Measurements from ENCODE around the gene DEPP1. TPM values are rescaled to one million over a fixed set of nuclear protein-coding genes. Genes with fewer than 3 reads are reported as not detected.

DEPP1 gene
- total and polyA plus RNA-seq, 2 donors (not counting 3 experiments of a cell fraction or from before 2014, with no cell fraction given), result 364 to 951 TPM

GRCh38 chr10:44968091-44968490 is 10.5 kb downstream of the DEPP1 start:
- Histone ChIP-seq H3K4me1 (ENCODE audit: control insufficient read depth, extremely low read depth, insufficient read depth, low read length) (no peaks in the 10 kb centered on the region), H3K9me3 (replicated peaks; ENCODE audit: control insufficient read depth, insufficient read depth, low read length) (no peaks in the 10 kb centered on the region), H3K9me1 (replicated peaks; ENCODE audit: control insufficient read depth, extremely low read depth, insufficient read depth, low read length) (no peaks in the 10 kb centered on the region), H4K20me1 (replicated peaks; ENCODE audit: control insufficient read depth, extremely low read depth, insufficient read depth, low read length) (no peaks in the 10 kb centered on the region), H2AFZ (ENCODE audit: low read depth, low read length) (no peak overlapping the region), H3K4me2 (ENCODE audit: insufficient read depth, low read length) (no peak overlapping the region), H3K27me3 (ENCODE audit: control insufficient read depth in 2 of 2, insufficient read depth in 2 of 2, low read length in 2 of 2) (no peaks in the 10 kb centered on the region), H3K79me2 (ENCODE audit: control insufficient read depth, insufficient read depth, low read length) (no peaks in the 10 kb centered on the region), H3K4me3 (replicated peaks in 1 of 3; ENCODE audit: insufficient read depth in 1 of 3, low read depth in 1 of 3, low read length in 3 of 3) (no peak overlapping the region), H3K36me3 (ENCODE audit: control insufficient read depth in 2 of 2, extremely low read depth in 1 of 2, insufficient read depth in 2 of 2, low read length in 2 of 2) (no peaks in the 10 kb centered on the region), H3K27ac (ENCODE audit: insufficient read depth, low read depth, low read length) (no peak overlapping the region), H3K9ac (replicated peaks; ENCODE audit: extremely low read depth, insufficient read depth, low read length) (no peak overlapping the region)
- TF ChIP-seq MAX (IDR thresholded peaks at IDR 0.05; ENCODE audit: insufficient read depth, insufficient read length) (no peak), MYC (IDR thresholded peaks at IDR 0.05; ENCODE audit: low read depth, low read length) (no peak), CTCF (IDR thresholded peaks at IDR 0.05; ENCODE audit: extremely low read depth in 1 of 2, insufficient read depth in 1 of 2, low read depth in 1 of 2, low read length in 2 of 2) (no peak), POLR2AphosphoS5 (IDR thresholded peaks at IDR 0.05; ENCODE audit: insufficient read depth, low read depth, low read length) (no peak), GATA2 (IDR thresholded peaks at IDR 0.05; ENCODE audit: insufficient read depth, insufficient read length, low read depth, low read length) (no peak), FOS (IDR thresholded peaks at IDR 0.05; ENCODE audit: borderline replicate concordance, insufficient read depth, low read length) (no peak), EZH2 (IDR thresholded peaks at IDR 0.05; ENCODE audit: borderline replicate concordance, low read depth, low read length, severe bottlenecking) (no peak), POLR2A (IDR thresholded peaks at IDR 0.05; ENCODE audit: low read depth, low read length) (no peak), JUN (IDR thresholded peaks at IDR 0.05; ENCODE audit: borderline replicate concordance, insufficient read depth, insufficient read length, low read depth) (no peak)
- BruUV-seq (replicated peaks), result no TSS peak
- FAIRE-seq (no peak), DNase-seq (ENCODE audit: low read depth, low spot score) (no peak)
- intact Hi-C loops (cut with micrococcal nuclease) (no loop called here), dilution Hi-C loops (cut with MboI; ENCODE audit: extremely low pct_ligation_motif_present, low sequenced_read_pairs) (no loop called here)
- ChIA-PET CTCF (interaction anchor here (1.1 to 2.1 kb wide), 4 partner anchors 8 to 35 kb away, joined by 3 to 9 read pairs (median 4); no protein-coding TSS in a partner anchor), POLR2A (interaction anchor here (1.4 kb wide), 1 partner anchor 10 kb away, joined by 5 read pairs; the partner anchor contains the start of gene DEPP1)
